ENCODE data around the gene BDNF. TPM values are rescaled to one million over a fixed set of nuclear protein-coding genes. Genes with fewer than 3 reads are reported as not detected.

The BDNF gene
- total RNA-seq, 4 donors from 2014 or later: 0.17 TPM; not detected in 3

GRCh38 chr11:27626938-27627586 is 73.2 kb downstream of the BDNF start:
- TF ChIP-seq CTCF (IDR thresholded peaks at IDR 0.05; ENCODE audit: low read depth): no peak

GRCh38 chr11:27626269-27626937 is 73.9 kb downstream of the BDNF start:
- TF ChIP-seq CTCF (IDR thresholded peaks at IDR 0.05; ENCODE audit: low read depth): no peak

- no peak for TF ChIP-seq CTCF (IDR thresholded peaks at IDR 0.05; ENCODE audit: low read depth)
Measured at GRCh38 chr11:27625347-27625912, 74.8 kb downstream of the BDNF start.

- no peak for TF ChIP-seq CTCF (IDR thresholded peaks at IDR 0.05; ENCODE audit: low read depth)
Measured at GRCh38 chr11:27623945-27624523, 76.2 kb downstream of the BDNF start.

GRCh38 chr11:27622541-27623300 is 77.5 kb downstream of the BDNF start:
- no peak for TF ChIP-seq CTCF (IDR thresholded peaks at IDR 0.05; ENCODE audit: low read depth)

- no peak for TF ChIP-seq CTCF (IDR thresholded peaks at IDR 0.05; ENCODE audit: low read depth)
Measured at GRCh38 chr11:27621405-27622161, 78.7 kb downstream of the BDNF start.

All from subcutaneous adipose tissue (tissue), 4 donors.